WTC11 (cell line): ENCODE measurements around the gene ROR2. TPM values are rescaled to one million over a fixed set of nuclear protein-coding genes. Genes with fewer than 3 reads are reported as not detected.

Source experiments
- ATAC-seq: fragments of 200-7000 bp; cut with Tn5 transposase; 2 replicates; pipeline ENCODE4 v1.10.0; 2021; ENCODE audit warnings: mild to moderate bottlenecking, moderate library complexity
- CTCF ChIA-PET: fragments of 300-600 bp; sonication (Branson Sonifier 250); formaldehyde crosslinking; loops from one replicate; lab custom pipeline; 2021; ENCODE audit warnings: antibody characterized with exemption; lab: Charles Lee
- POLR2A ChIA-PET: fragments of 350-600 bp; sonication (Branson Sonifier 250); formaldehyde crosslinking; loops from one replicate; lab custom pipeline; 2021; ENCODE audit warnings: antibody characterized with exemption; lab: Charles Lee
- DNase-seq: peaks from one replicate; pipeline ENCODE4 v3.0.0; 2021; ENCODE audit warnings: low spot score
- H3K27ac Mint-ChIP-seq: 2 replicates; pipeline ENCODE4 v1.8.0; 2021; ENCODE audit warnings: mixed read lengths
- H3K27me3 Mint-ChIP-seq: 2 replicates; pipeline ENCODE4 v1.8.0; 2021; ENCODE audit warnings: low read depth, mild to moderate bottlenecking, moderate library complexity, mixed read lengths
- H3K36me3 Mint-ChIP-seq: 2 replicates; pipeline ENCODE4 v1.8.0; 2021; ENCODE audit warnings: mixed read lengths
- H3K4me1 Mint-ChIP-seq: 2 replicates; pipeline ENCODE4 v1.8.0; 2022; ENCODE audit warnings: mixed read lengths
- H3K4me3 Mint-ChIP-seq: 2 replicates; pipeline ENCODE4 v1.8.0; 2021; ENCODE audit warnings: mild to moderate bottlenecking, moderate library complexity, mixed read lengths
- H3K9me3 Mint-ChIP-seq: 2 replicates; pipeline ENCODE4 v1.8.0; 2021; ENCODE audit warnings: mixed read lengths
- CREM ChIP-seq: sonication (generic); formaldehyde crosslinking; IDR thresholded peaks from 2 replicates; pipeline ENCODE4 v1.8.1; 2022; ENCODE audit warnings: mild to moderate bottlenecking, missing genetic modification reagents, moderate library complexity
- ETV6 ChIP-seq: sonication (generic); formaldehyde crosslinking; IDR thresholded peaks from 2 replicates; pipeline ENCODE4 v1.8.1; 2022; ENCODE audit warnings: mild to moderate bottlenecking, missing genetic modification reagents
- NR3C1 ChIP-seq: sonication (generic); formaldehyde crosslinking; conservative IDR thresholded peaks from 2 replicates; pipeline ENCODE4 v1.8.1; 2023; ENCODE audit warnings: low read depth, mild to moderate bottlenecking, missing genetic modification reagents
- TEAD4 ChIP-seq: sonication (generic); formaldehyde crosslinking; IDR thresholded peaks from 2 replicates; pipeline ENCODE4 v1.8.0; 2022; ENCODE audit warnings: mild to moderate bottlenecking, missing genetic modification reagents
- ZBTB21 ChIP-seq: sonication (generic); formaldehyde crosslinking; IDR thresholded peaks from 2 replicates; pipeline ENCODE4 v1.8.1; 2023; ENCODE audit warnings: mild to moderate bottlenecking, missing genetic modification reagents, borderline replicate concordance
- ZNF219 ChIP-seq: sonication (generic); formaldehyde crosslinking; IDR thresholded peaks from 2 replicates; pipeline ENCODE4 v1.8.0; 2023; ENCODE audit warnings: missing genetic modification reagents, mild to moderate bottlenecking, borderline replicate concordance
- total RNA-seq: library from RNA; stranded (reverse); gene quantifications from 3 replicates; pipeline ENCODE4 v1.2.3, GENCODE V29; 2021
- TF ChIP-seq, protein P1 (sequence below): fragments of 250-450 bp; sonication (Bioruptor Pico); IDR thresholded peaks from 2 replicates; pipeline ENCODE4 v2.1.2; 2022; ENCODE audit warnings: mild to moderate bottlenecking, moderate library complexity
- TF ChIP-seq, protein P2 (sequence below): fragments of 250-450 bp; sonication (Bioruptor Pico); IDR thresholded peaks from 2 replicates; pipeline ENCODE4 v1.9.0; 2021; ENCODE audit warnings: moderate library complexity, mild to moderate bottlenecking, inconsistent platforms, borderline replicate concordance
- TF ChIP-seq, protein P3 (sequence below): sonication (generic); formaldehyde crosslinking; IDR thresholded peaks from 2 replicates; pipeline ENCODE4 v1.8.1; 2022; ENCODE audit warnings: mild to moderate bottlenecking, missing genetic modification reagents, moderate library complexity, borderline replicate concordance
- TF ChIP-seq, protein P4 (sequence below): sonication (generic); formaldehyde crosslinking; IDR thresholded peaks from 2 replicates; pipeline ENCODE4 v1.8.0; 2022; ENCODE audit warnings: mild to moderate bottlenecking, missing genetic modification reagents
- TF ChIP-seq, protein P5 (sequence below): sonication (generic); formaldehyde crosslinking; IDR thresholded peaks from 2 replicates; pipeline ENCODE4 v1.8.1; 2023; ENCODE audit warnings: mild to moderate bottlenecking, moderate library complexity, missing genetic modification reagents
- TF ChIP-seq, protein P6 (sequence below): sonication (generic); formaldehyde crosslinking; IDR thresholded peaks from 2 replicates; pipeline ENCODE4 v1.8.1; 2023; ENCODE audit warnings: mild to moderate bottlenecking, missing genetic modification reagents, borderline replicate concordance
- TF ChIP-seq, protein P7 (sequence below): sonication (generic); formaldehyde crosslinking; IDR thresholded peaks from 2 replicates; pipeline ENCODE4 v1.8.0; 2022; ENCODE audit warnings: mild to moderate bottlenecking, missing genetic modification reagents

ROR2 gene
- total RNA-seq, 1 experiment from 2014 or later: 19.8 TPM

DNA sequence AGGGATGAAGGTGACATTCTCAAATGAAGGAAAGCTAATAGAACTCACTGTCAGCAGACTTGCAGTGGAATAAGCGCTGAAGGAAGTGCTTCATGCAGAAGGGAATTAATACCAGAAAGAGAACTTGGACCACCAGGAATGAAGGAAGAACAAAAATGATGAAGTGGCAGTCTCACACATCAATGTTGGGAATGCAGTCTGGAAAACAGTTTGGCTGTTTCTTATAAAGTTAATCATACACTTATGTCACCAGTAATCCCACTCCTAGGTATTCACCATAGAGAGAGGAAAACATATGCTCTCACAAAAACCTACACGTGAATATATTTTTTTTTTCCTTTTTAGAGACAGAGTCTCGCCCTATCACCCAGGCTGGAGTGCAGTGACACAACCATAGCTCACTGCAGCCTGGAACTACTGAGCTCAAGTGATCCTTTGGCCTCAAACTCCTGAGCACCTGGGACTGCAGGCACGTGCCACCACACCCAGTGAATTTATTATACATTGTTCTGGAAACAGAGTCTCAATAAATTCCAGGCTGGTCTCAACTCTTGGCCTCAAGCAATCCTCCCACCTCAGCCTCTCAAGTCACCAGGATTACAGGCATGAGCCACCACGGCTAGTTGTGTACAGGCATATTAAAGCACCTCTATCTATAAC, 81.2 kb downstream of the ROR2 start (continued):
- TF ChIP-seq, protein P1, sequence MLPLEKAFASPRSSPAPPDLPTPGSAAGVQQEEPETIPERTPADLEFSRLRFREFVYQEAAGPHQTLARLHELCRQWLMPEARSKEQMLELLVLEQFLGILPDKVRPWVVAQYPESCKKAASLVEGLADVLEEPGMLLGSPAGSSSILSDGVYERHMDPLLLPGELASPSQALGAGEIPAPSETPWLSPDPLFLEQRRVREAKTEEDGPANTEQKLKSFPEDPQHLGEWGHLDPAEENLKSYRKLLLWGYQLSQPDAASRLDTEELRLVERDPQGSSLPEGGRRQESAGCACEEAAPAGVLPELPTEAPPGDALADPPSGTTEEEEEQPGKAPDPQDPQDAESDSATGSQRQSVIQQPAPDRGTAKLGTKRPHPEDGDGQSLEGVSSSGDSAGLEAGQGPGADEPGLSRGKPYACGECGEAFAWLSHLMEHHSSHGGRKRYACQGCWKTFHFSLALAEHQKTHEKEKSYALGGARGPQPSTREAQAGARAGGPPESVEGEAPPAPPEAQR: no peak
- TF ChIP-seq, protein P2, sequence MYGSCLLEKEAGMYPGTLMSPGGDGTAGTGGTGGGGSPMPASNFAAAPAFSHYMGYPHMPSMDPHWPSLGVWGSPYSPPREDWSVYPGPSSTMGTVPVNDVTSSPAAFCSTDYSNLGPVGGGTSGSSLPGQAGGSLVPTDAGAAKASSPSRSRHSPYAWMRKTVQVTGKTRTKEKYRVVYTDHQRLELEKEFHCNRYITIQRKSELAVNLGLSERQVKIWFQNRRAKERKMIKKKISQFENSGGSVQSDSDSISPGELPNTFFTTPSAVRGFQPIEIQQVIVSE (CRISPR knock-in tag): no peak
- TF ChIP-seq NR3C1 (CRISPR knock-in tag): no peak
- TF ChIP-seq, all 79 proteins: peak for 0

DNA sequence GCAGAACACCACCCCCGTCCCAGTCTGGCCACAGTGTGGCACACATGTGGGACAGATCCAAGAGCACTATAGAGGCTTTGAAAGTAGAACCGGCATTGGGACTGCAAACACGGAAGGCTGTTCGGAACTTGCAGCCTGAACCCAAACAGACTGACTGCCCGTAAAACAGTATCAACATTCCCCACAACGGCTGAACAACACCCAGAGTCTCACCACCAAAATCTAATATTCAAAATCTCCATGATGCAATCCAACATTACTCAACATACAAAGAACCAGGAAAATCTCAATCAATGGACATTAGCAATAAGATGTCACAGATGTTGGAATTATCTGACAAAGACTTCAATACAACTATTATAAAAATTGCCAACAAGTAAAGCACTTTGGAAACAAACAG, 82.3 kb downstream of the ROR2 start:
- Mint-ChIP-seq H3K27me3 (no peaks in the 10 kb centered on the region), H3K4me3 (no peak overlapping the region), H3K36me3 (no peaks in the 10 kb centered on the region), H3K27ac (no peak overlapping the region), H3K9me3 (no peaks in the 10 kb centered on the region), H3K4me1 (peaks cover 12% of the 10 kb centered on the region)
- ChIA-PET CTCF (no interaction called here), POLR2A (no interaction called here)
- no peak for ATAC-seq
- TF ChIP-seq ZBTB21 (no peak), ZNF219 (CRISPR knock-in tag) (no peak), ETV6 (CRISPR knock-in tag) (no peak), TEAD4 (CRISPR knock-in tag) (no peak), CREM (CRISPR knock-in tag) (no peak)
- TF ChIP-seq, protein P3, sequence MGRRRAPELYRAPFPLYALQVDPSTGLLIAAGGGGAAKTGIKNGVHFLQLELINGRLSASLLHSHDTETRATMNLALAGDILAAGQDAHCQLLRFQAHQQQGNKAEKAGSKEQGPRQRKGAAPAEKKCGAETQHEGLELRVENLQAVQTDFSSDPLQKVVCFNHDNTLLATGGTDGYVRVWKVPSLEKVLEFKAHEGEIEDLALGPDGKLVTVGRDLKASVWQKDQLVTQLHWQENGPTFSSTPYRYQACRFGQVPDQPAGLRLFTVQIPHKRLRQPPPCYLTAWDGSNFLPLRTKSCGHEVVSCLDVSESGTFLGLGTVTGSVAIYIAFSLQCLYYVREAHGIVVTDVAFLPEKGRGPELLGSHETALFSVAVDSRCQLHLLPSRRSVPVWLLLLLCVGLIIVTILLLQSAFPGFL: no peak
- TF ChIP-seq, protein P4, sequence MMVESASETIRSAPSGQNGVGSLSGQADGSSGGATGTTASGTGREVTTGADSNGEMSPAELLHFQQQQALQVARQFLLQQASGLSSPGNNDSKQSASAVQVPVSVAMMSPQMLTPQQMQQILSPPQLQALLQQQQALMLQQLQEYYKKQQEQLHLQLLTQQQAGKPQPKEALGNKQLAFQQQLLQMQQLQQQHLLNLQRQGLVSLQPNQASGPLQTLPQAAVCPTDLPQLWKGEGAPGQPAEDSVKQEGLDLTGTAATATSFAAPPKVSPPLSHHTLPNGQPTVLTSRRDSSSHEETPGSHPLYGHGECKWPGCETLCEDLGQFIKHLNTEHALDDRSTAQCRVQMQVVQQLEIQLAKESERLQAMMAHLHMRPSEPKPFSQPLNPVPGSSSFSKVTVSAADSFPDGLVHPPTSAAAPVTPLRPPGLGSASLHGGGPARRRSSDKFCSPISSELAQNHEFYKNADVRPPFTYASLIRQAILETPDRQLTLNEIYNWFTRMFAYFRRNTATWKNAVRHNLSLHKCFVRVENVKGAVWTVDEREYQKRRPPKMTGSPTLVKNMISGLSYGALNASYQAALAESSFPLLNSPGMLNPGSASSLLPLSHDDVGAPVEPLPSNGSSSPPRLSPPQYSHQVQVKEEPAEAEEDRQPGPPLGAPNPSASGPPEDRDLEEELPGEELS (CRISPR knock-in tag): no peak
- TF ChIP-seq, protein P5, sequence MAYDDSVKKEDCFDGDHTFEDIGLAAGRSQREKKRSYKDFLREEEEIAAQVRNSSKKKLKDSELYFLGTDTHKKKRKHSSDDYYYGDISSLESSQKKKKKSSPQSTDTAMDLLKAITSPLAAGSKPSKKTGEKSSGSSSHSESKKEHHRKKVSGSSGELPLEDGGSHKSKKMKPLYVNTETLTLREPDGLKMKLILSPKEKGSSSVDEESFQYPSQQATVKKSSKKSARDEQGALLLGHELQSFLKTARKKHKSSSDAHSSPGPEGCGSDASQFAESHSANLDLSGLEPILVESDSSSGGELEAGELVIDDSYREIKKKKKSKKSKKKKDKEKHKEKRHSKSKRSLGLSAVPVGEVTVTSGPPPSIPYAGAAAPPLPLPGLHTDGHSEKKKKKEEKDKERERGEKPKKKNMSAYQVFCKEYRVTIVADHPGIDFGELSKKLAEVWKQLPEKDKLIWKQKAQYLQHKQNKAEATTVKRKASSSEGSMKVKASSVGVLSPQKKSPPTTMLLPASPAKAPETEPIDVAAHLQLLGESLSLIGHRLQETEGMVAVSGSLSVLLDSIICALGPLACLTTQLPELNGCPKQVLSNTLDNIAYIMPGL (CRISPR knock-in tag): no peak
- TF ChIP-seq, protein P6, sequence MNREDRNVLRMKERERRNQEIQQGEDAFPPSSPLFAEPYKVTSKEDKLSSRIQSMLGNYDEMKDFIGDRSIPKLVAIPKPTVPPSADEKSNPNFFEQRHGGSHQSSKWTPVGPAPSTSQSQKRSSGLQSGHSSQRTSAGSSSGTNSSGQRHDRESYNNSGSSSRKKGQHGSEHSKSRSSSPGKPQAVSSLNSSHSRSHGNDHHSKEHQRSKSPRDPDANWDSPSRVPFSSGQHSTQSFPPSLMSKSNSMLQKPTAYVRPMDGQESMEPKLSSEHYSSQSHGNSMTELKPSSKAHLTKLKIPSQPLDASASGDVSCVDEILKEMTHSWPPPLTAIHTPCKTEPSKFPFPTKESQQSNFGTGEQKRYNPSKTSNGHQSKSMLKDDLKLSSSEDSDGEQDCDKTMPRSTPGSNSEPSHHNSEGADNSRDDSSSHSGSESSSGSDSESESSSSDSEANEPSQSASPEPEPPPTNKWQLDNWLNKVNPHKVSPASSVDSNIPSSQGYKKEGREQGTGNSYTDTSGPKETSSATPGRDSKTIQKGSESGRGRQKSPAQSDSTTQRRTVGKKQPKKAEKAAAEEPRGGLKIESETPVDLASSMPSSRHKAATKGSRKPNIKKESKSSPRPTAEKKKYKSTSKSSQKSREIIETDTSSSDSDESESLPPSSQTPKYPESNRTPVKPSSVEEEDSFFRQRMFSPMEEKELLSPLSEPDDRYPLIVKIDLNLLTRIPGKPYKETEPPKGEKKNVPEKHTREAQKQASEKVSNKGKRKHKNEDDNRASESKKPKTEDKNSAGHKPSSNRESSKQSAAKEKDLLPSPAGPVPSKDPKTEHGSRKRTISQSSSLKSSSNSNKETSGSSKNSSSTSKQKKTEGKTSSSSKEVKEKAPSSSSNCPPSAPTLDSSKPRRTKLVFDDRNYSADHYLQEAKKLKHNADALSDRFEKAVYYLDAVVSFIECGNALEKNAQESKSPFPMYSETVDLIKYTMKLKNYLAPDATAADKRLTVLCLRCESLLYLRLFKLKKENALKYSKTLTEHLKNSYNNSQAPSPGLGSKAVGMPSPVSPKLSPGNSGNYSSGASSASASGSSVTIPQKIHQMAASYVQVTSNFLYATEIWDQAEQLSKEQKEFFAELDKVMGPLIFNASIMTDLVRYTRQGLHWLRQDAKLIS: no peak
- TF ChIP-seq, protein P7, sequence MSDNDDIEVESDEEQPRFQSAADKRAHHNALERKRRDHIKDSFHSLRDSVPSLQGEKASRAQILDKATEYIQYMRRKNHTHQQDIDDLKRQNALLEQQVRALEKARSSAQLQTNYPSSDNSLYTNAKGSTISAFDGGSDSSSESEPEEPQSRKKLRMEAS (CRISPR knock-in tag): no peak
- no peak for DNase-seq
